Mucosa of rectum (tissue), 2 donors: ENCODE measurements around the gene PRKG1.

Experiments used
- H3K27ac ChIP-seq, 2 donors: one replicate each; pipeline ENCODE4 v1.7.0; 2013; ENCODE audit warnings: inconsistent platforms in 2 of 2, low read depth in 2 of 2, low read length in 2 of 2
- H3K27me3 ChIP-seq, 2 donors: one replicate each; pipeline ENCODE4 v1.7.0; 2013; ENCODE audit warnings: low read length in 2 of 2; ENCODE audit not compliant: control insufficient read depth in 2 of 2, insufficient read depth in 2 of 2
- H3K36me3 ChIP-seq, 2 donors: one replicate each; pipeline ENCODE4 v1.7.0; 2013; ENCODE audit warnings: low read length in 2 of 2; ENCODE audit not compliant: control insufficient read depth in 2 of 2, insufficient read depth in 2 of 2
- H3K4me1 ChIP-seq, 2 donors: one replicate each; pipeline ENCODE4 v1.7.0; 2013; ENCODE audit warnings: low read length in 2 of 2, mild to moderate bottlenecking in 1 of 2; ENCODE audit not compliant: control insufficient read depth in 2 of 2, insufficient read depth in 2 of 2
- H3K4me3 ChIP-seq, 2 donors: one replicate each; pipeline ENCODE4 v1.7.0; 2013; ENCODE audit warnings: low read length in 2 of 2
- H3K9ac ChIP-seq, 2 donors: one replicate each; pipeline ENCODE4 v1.7.0; 2013; ENCODE audit warnings: low read length in 2 of 2, low read depth in 1 of 2, mild to moderate bottlenecking in 1 of 2
- H3K9me3 ChIP-seq, 2 donors: one replicate each; pipeline ENCODE4 v1.7.0; 2013; ENCODE audit warnings: low read length in 2 of 2; ENCODE audit not compliant: control insufficient read depth in 2 of 2
- donor health status: healthy.
- donor health status: Normal muscosa, but diverticular disease.

The PRKG1 gene

GRCh38 chr10:51699475-51700227 lies 625.4 kb downstream of the PRKG1 start, which contains the start of gene CSTF2T:
Gene CSTF2T, minus strand, starts transcription at chr10:51699595. Its CDS starts 46 bp downstream, at chr10:51699549.
- H3K4me3 ChIP-seq = peak within 1 kb of the TSS; percentile 94 to 95
- H3K4me1 ChIP-seq = peaks cover 12 to 18% of the 10 kb centered on the region in 2 donors
- H3K27ac ChIP-seq = peak within 1 kb of the TSS; percentile 87 to 95
- H3K36me3 ChIP-seq = peaks cover 0 to 4% of the 10 kb centered on the region in 2 donors
- H3K9me3 ChIP-seq = no peaks in the 10 kb centered on the region
- H3K9ac ChIP-seq = peak within 1 kb of the TSS; percentile 86 to 89
- no peaks in the 10 kb centered on the region for H3K27me3 ChIP-seq

GRCh38 chr10:51700228-51700817 lies 626.0 kb downstream of the PRKG1 start:
- Histone ChIP-seq H3K9me3 (no peaks in the 10 kb centered on the region), H3K4me1 (peaks cover 12 to 18% of the 10 kb centered on the region in 2 donors), H3K27me3 (no peaks in the 10 kb centered on the region), H3K4me3 (peak overlapping the region; percentile 94 to 95), H3K9ac (peak overlapping the region; percentile 86 to 89), H3K27ac (peak overlapping the region; percentile 87 to 95), H3K36me3 (peaks cover 0 to 4% of the 10 kb centered on the region in 2 donors)

- Histone ChIP-seq H3K4me3 (no peak overlapping the region), H3K36me3 (no peaks in the 10 kb centered on the region), H3K9ac (no peak overlapping the region), H3K9me3 (no peaks in the 10 kb centered on the region), H3K27me3 (no peaks in the 10 kb centered on the region), H3K27ac (no peak overlapping the region), H3K4me1 (no peaks in the 10 kb centered on the region)
Measured at GRCh38 chr10:51705774-51706173, 631.5 kb downstream of the PRKG1 start.

- no peaks in the 10 kb centered on the region for H3K9me3 ChIP-seq
- no peaks in the 10 kb centered on the region for H3K4me1 ChIP-seq
- no peaks in the 10 kb centered on the region for H3K36me3 ChIP-seq
- H3K4me3 ChIP-seq = no peak overlapping the region
- no peak overlapping the region for H3K9ac ChIP-seq
- H3K27me3 ChIP-seq = no peaks in the 10 kb centered on the region
- no peak overlapping the region for H3K27ac ChIP-seq
Measured at GRCh38 chr10:51706225-51706624, 631.9 kb downstream of the PRKG1 start.

- H3K9ac ChIP-seq = no peak overlapping the region
- no peaks in the 10 kb centered on the region for H3K9me3 ChIP-seq
- no peaks in the 10 kb centered on the region for H3K27me3 ChIP-seq
- no peak overlapping the region for H3K4me3 ChIP-seq
- no peak overlapping the region for H3K27ac ChIP-seq
- no peaks in the 10 kb centered on the region for H3K4me1 ChIP-seq
- no peaks in the 10 kb centered on the region for H3K36me3 ChIP-seq
Measured at GRCh38 chr10:51707392-51707791, 633.1 kb downstream of the PRKG1 start.

GRCh38 chr10:51707821-51708424 lies 633.6 kb downstream of the PRKG1 start:
- H3K4me1 ChIP-seq = no peaks in the 10 kb centered on the region
- H3K9me3 ChIP-seq = no peaks in the 10 kb centered on the region
- H3K36me3 ChIP-seq = no peaks in the 10 kb centered on the region
- H3K9ac ChIP-seq = no peak overlapping the region
- H3K27me3 ChIP-seq = no peaks in the 10 kb centered on the region
- no peak overlapping the region for H3K4me3 ChIP-seq
- no peak overlapping the region for H3K27ac ChIP-seq

- H3K36me3 ChIP-seq = no peaks in the 10 kb centered on the region
- H3K4me3 ChIP-seq = no peak overlapping the region
- no peaks in the 10 kb centered on the region for H3K4me1 ChIP-seq
- no peak overlapping the region for H3K27ac ChIP-seq
- no peaks in the 10 kb centered on the region for H3K27me3 ChIP-seq
- no peaks in the 10 kb centered on the region for H3K9me3 ChIP-seq
- H3K9ac ChIP-seq = no peak overlapping the region
Measured at GRCh38 chr10:51708609-51709008, 634.3 kb downstream of the PRKG1 start.

- H3K9me3 ChIP-seq = no peaks in the 10 kb centered on the region
- H3K4me1 ChIP-seq = no peaks in the 10 kb centered on the region
- no peak overlapping the region for H3K4me3 ChIP-seq
- H3K27ac ChIP-seq = no peak overlapping the region
- H3K9ac ChIP-seq = no peak overlapping the region
- no peaks in the 10 kb centered on the region for H3K27me3 ChIP-seq
- no peaks in the 10 kb centered on the region for H3K36me3 ChIP-seq
Measured at GRCh38 chr10:51709324-51709972, 635.2 kb downstream of the PRKG1 start.

- Histone ChIP-seq H3K4me1 (no peaks in the 10 kb centered on the region), H3K27ac (no peak overlapping the region), H3K9ac (no peak overlapping the region), H3K9me3 (no peaks in the 10 kb centered on the region), H3K4me3 (no peak overlapping the region), H3K27me3 (no peaks in the 10 kb centered on the region), H3K36me3 (no peaks in the 10 kb centered on the region)
Measured at GRCh38 chr10:51711519-51711891, 637.2 kb downstream of the PRKG1 start.

GRCh38 chr10:51716981-51717380 lies 642.7 kb downstream of the PRKG1 start:
- Histone ChIP-seq H3K9me3 (no peaks in the 10 kb centered on the region), H3K36me3 (no peaks in the 10 kb centered on the region), H3K9ac (no peak overlapping the region), H3K27me3 (no peaks in the 10 kb centered on the region), H3K27ac (no peak overlapping the region), H3K4me3 (no peak overlapping the region), H3K4me1 (no peaks in the 10 kb centered on the region)
